ENCODE measurements around the gene TMEM127. TPM values are rescaled to one million over a fixed set of nuclear protein-coding genes. Genes with fewer than 3 reads are reported as not detected.
A peak's percentile ranks its signal among the peaks of the same experiment; 100 is the strongest.

The TMEM127 gene
- total and polyA plus RNA-seq, 5 donors = 37.0 to 90.0 (median 82.7) TPM

GRCh38 chr2:96291751-96292150, 26.0 kb upstream of the TMEM127 start:
- 90% methylated on average over 5 of the region's 5 CpGs for WGBS
- Histone ChIP-seq H3K27ac (ENCODE audit: low read length) (no peak overlapping the region), H3K4me1 (ENCODE audit: control insufficient read depth, insufficient read depth, low read length) (no peaks in the 10 kb centered on the region), H3K27me3 (ENCODE audit: control insufficient read depth, insufficient read depth) (no peaks in the 10 kb centered on the region), H3K4me3 (ENCODE audit: low read length) (no peak overlapping the region), H3K9me3 (ENCODE audit: control insufficient read depth, low read length) (no peaks in the 10 kb centered on the region)
- intact Hi-C loops (cut with DNase I) = no loop called here
- no peak for DNase-seq
- ATAC-seq = no peak

GRCh38 chr2:96287273-96287856, 21.6 kb upstream of the TMEM127 start:
- Histone ChIP-seq H3K27me3 (ENCODE audit: control insufficient read depth, insufficient read depth) (no peaks in the 10 kb centered on the region), H3K4me1 (ENCODE audit: control insufficient read depth, insufficient read depth, low read length) (no peaks in the 10 kb centered on the region), H3K9me3 (ENCODE audit: control insufficient read depth, low read length) (no peaks in the 10 kb centered on the region), H3K4me3 (ENCODE audit: low read length) (no peak overlapping the region), H3K27ac (ENCODE audit: low read length) (no peak overlapping the region)
- DNase-seq (no peak), ATAC-seq (no peak)
- 83% methylated on average over 6 of the region's 6 CpGs for WGBS
- intact Hi-C loops (cut with DNase I) = no loop called here

- Histone ChIP-seq H3K9me3 (ENCODE audit: control insufficient read depth, low read length) (no peaks in the 10 kb centered on the region), H3K27me3 (ENCODE audit: control insufficient read depth, insufficient read depth) (no peaks in the 10 kb centered on the region), H3K27ac (ENCODE audit: low read length) (no peak overlapping the region), H3K4me3 (ENCODE audit: low read length) (no peak overlapping the region), H3K4me1 (ENCODE audit: control insufficient read depth, insufficient read depth, low read length) (no peaks in the 10 kb centered on the region)
- intact Hi-C loops (cut with DNase I) = no loop called here
- ATAC-seq (no peak), DNase-seq (no peak)
- WGBS = 91% methylated on average over 21 of the region's 21 CpGs
Measured at GRCh38 chr2:96276787-96277499, 11.1 kb upstream of the TMEM127 start.

DNA sequence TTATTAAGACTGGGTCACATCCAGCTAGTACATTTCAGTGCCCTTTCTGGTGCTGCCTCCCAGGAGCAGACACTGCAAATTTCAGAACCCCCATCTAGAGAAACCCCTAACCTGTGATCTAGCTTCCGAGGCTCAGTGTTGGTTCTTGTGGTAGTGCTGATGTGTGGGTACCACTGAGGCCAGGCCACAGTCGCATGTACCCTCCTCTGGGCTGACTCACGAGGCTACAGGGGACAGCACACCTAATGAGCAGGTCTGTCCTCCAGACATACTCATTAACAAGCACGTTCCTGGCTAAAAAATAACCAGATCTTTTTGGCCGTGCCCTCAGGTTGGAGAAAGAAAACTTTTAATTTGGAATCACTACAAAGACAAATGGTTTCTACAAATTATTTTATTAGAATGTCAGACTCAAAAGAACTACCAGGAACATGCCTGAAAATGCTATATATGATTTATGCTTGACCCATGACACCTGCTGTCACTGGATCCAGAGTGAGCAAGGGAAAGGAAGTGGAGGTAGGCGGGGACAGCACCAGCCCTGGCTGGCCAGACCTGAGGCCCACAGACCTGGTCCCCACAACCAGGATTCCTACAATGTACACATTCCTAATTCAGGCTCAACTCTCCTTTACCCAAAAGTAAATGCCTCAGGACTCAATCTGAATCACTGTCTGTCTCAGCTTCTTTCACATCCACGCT, 8.7 kb upstream of the TMEM127 start:
- Histone ChIP-seq H3K4me3 (ENCODE audit: low read length) (no peak overlapping the region), H3K27me3 (ENCODE audit: control insufficient read depth, insufficient read depth) (no peaks in the 10 kb centered on the region), H3K27ac (ENCODE audit: low read length) (no peak overlapping the region), H3K9me3 (ENCODE audit: control insufficient read depth, low read length) (no peaks in the 10 kb centered on the region), H3K4me1 (ENCODE audit: control insufficient read depth, insufficient read depth, low read length) (no peaks in the 10 kb centered on the region)
- 80% methylated on average over 7 of the region's 7 CpGs for WGBS
- intact Hi-C loops (cut with DNase I) = no loop called here
- no peak for ATAC-seq
- DNase-seq = no peak

DNA sequence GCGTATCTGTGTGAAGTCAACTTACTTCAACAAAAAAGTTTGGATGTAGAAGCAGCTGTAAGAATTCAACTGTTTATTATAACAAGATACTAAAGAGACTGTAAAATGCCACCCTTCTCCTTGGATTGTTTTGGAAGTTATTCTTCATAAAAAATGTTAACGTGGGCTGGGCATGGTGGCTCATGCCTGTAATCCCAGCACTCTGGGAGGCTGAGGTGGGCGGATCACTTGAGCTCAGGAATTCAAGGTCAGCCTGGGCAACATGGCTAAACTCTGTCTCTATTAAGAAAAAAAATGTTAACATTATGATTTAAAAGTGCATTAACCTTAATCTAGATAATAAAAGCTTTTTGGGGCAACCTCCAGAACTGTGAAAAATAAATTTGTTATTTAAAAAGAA, 8.0 kb upstream of the TMEM127 start:
- no peaks in the 10 kb centered on the region for H3K9me3 ChIP-seq (ENCODE audit: control insufficient read depth, low read length)
- H3K27me3 ChIP-seq (ENCODE audit: control insufficient read depth, insufficient read depth) = no peaks in the 10 kb centered on the region
- no peaks in the 10 kb centered on the region for H3K4me1 ChIP-seq (ENCODE audit: control insufficient read depth, insufficient read depth, low read length)
- no peak overlapping the region for H3K27ac ChIP-seq (ENCODE audit: low read length)
- WGBS = 72% methylated on average over 3 of the region's 3 CpGs
- intact Hi-C loops (cut with DNase I) = no loop called here
- DNase-seq (no peak), ATAC-seq (no peak)
- no peak overlapping the region for H3K4me3 ChIP-seq (ENCODE audit: low read length)

GRCh38 chr2:96271995-96272394, 6.2 kb upstream of the TMEM127 start:
- H3K27me3 ChIP-seq (ENCODE audit: control insufficient read depth, insufficient read depth) = no peaks in the 10 kb centered on the region
- intact Hi-C loops (cut with DNase I) = no loop called here
- H3K9me3 ChIP-seq (ENCODE audit: control insufficient read depth, low read length) = no peaks in the 10 kb centered on the region
- H3K4me3 ChIP-seq (ENCODE audit: low read length) = no peak overlapping the region
- H3K4me1 ChIP-seq (ENCODE audit: control insufficient read depth, insufficient read depth, low read length) = no peaks in the 10 kb centered on the region
- ATAC-seq (no peak), DNase-seq (no peak)
- WGBS = 84% methylated on average over 3 of the region's 3 CpGs
- no peak overlapping the region for H3K27ac ChIP-seq (ENCODE audit: low read length)

DNA sequence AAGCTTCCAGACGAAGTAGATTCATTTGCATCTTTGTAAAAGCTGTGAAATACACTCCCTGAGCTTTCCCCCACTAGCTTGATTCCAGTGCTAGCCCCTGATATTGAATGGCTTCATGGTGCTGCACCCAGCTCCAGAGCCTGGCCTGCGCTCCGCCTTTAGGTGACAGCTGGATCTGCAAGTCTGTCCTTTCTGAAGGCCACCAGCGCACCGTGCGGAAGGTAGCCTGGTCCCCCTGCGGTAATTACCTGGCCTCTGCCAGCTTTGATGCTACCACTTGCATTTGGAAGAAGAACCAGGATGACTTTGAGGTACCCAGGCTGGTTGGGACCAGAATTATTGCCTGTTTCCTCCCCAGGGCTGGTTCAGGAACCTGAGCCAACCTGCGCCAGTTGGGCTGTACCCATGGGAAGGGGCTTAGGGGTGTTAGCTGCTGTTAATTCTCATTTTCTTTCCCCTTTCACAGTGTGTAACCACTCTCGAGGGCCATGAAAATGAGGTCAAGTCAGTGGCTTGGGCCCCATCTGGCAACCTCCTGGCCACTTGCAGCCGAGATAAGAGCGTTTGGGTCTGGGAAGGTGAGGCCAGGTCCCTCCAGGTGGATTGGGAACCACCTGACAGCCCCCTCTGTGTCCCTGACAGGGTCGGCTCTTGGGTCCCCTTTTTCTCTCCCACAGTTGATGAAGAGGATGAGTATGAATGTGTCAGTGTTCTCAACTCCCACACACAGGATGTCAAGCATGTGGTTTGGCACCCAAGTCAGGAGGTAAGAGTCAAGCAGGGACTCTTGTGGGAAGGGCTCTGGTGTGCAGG, 1.6 kb upstream of the TMEM127 start:
- WGBS = 68% methylated on average over 12 of the region's 12 CpGs
- intact Hi-C loops (cut with DNase I) = loop anchor here in 3 of 4 donors (10.0 kb wide), 2 partner anchors 73 to 123 kb away; partner anchors contain the start of gene DUSP2 (in 2 of the 3)
- peaks cover 9% of the 10 kb centered on the region for H3K4me1 ChIP-seq (ENCODE audit: control insufficient read depth, insufficient read depth, low read length)
- H3K27ac ChIP-seq (ENCODE audit: low read length) = no peak overlapping the region
- H3K27me3 ChIP-seq (ENCODE audit: control insufficient read depth, insufficient read depth) = no peaks in the 10 kb centered on the region
- DNase-seq (peak in 1 of 3 donors; percentile 51), ATAC-seq (no peak)
- no peak overlapping the region for H3K4me3 ChIP-seq (ENCODE audit: low read length)
- H3K9me3 ChIP-seq (ENCODE audit: control insufficient read depth, low read length) = no peaks in the 10 kb centered on the region

DNA sequence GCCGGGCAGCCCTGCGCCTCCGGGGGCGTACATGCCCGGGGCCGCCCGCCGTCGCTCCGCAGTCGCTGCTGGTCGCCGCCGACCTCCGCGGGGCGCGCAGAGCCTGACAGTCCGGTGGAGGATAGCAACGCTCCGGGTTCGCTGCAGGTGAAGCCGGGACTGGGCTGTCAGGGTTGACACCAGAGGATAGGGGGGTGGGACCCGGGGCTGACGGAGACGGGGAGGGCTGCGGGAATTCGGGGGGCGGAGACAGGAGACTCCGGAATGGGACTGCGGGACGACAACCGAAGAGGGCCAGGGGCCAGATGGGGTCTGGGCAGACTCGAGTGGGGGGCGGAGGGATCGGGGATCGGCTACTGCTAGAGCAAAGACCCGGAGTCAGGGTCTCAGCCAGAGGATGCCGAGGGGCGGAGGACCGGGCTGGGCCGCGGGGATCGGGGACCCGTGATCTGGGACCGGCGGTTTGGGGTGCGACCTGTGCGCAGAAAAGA, 403 bp downstream of the TMEM127 start:
- peak overlapping the region; percentile 92 for H3K27ac ChIP-seq (ENCODE audit: low read length)
- ATAC-seq (peak; percentile 19 to 45), DNase-seq (peak; percentile 71 to 89 (median 82))
- H3K9me3 ChIP-seq (ENCODE audit: control insufficient read depth, low read length) = no peaks in the 10 kb centered on the region
- H3K4me1 ChIP-seq (ENCODE audit: control insufficient read depth, insufficient read depth, low read length) = peaks cover 16% of the 10 kb centered on the region
- under 1% methylated on average over 49 of the region's 49 CpGs for WGBS
- no peaks in the 10 kb centered on the region for H3K27me3 ChIP-seq (ENCODE audit: control insufficient read depth, insufficient read depth)
- intact Hi-C loops (cut with DNase I) = loop anchor here in 3 of 4 donors (10.0 kb wide), 2 partner anchors 71 to 121 kb away; partner anchors contain the start of gene DUSP2 (in 2 of the 3)
- peak overlapping the region; percentile 80 for H3K4me3 ChIP-seq (ENCODE audit: low read length)

- Histone ChIP-seq H3K4me1 (ENCODE audit: control insufficient read depth, insufficient read depth, low read length) (peaks cover 18% of the 10 kb centered on the region), H3K27me3 (ENCODE audit: control insufficient read depth, insufficient read depth) (no peaks in the 10 kb centered on the region), H3K4me3 (ENCODE audit: low read length) (peak overlapping the region; percentile 80), H3K27ac (ENCODE audit: low read length) (peak overlapping the region; percentile 92), H3K9me3 (ENCODE audit: control insufficient read depth, low read length) (no peaks in the 10 kb centered on the region)
- 8% methylated on average over 33 of the region's 33 CpGs for WGBS
- ATAC-seq (peak in 1 of 2 donors; percentile 1), DNase-seq (peak in 1 of 3 donors; percentile 69)
- intact Hi-C loops (cut with DNase I) = loop anchor here (5.0 to 10.0 kb wide), 3 partner anchors 58 to 120 kb away; partner anchors contain the start of genes DUSP2 (in 2 of the 4) and STARD7 (in 2 of the 4)
Measured at GRCh38 chr2:96264656-96265348, 995 bp downstream of the TMEM127 start.

DNA sequence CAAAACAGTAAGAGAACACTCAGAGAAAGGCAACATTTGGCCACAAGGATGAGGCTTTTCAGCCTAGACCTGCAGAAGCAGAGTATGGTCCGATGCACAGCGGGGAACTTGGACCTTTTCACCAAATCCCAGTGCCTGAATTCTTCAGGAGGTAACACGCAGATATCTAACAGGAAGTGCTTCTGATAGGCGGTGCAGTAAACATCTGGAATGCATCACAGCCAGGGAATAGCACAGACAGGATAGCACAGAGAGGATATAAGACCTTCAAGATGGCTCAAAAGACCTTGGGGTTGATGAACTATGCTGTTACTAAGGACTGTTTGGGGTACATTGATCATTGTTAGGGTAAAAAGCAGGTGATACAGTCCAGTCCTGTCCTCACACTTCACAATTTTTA, 1.7 kb downstream of the TMEM127 start:
- H3K4me3 ChIP-seq (ENCODE audit: low read length) = peak overlapping the region; percentile 80
- no peaks in the 10 kb centered on the region for H3K9me3 ChIP-seq (ENCODE audit: control insufficient read depth, low read length)
- intact Hi-C loops (cut with DNase I) = loop anchor here (5.0 to 10.0 kb wide), 3 partner anchors 57 to 119 kb away; partner anchors contain the start of genes DUSP2 (in 2 of the 4) and STARD7 (in 2 of the 4)
- DNase-seq = no peak
- H3K27me3 ChIP-seq (ENCODE audit: control insufficient read depth, insufficient read depth) = no peaks in the 10 kb centered on the region
- ATAC-seq = no peak
- peak overlapping the region; percentile 91 for H3K27ac ChIP-seq (ENCODE audit: low read length)
- H3K4me1 ChIP-seq (ENCODE audit: control insufficient read depth, insufficient read depth, low read length) = peaks cover 26% of the 10 kb centered on the region
- 26% methylated on average over 4 of the region's 4 CpGs for WGBS

All from right cardiac atrium (tissue), 5 donors.